GM12878 (cell line): ENCODE data around the gene OR2AG2. TPM values are rescaled to one million over a fixed set of nuclear protein-coding genes. Genes with fewer than 3 reads are reported as not detected.
A peak's percentile ranks its signal among the peaks of the same experiment; 100 is the strongest.

Source experiments
- ATAC-seq: fragments of 200-7000 bp; cut with Tn5 transposase; 3 replicates; pipeline ENCODE4 v1.9.1; 2020; ENCODE audit warnings: mild to moderate bottlenecking, moderate library complexity
- BruUV-seq: library from RNA; stranded (reverse); fragments of 400-500 nt; replicated peaks from 2 replicates; lab custom pipeline; 2021; lab: Mats Ljungman, UMichigan
- CTCF ChIA-PET: fragments of 300-600 bp; sonication (Branson Sonifier 250); formaldehyde crosslinking; extraction: SDS; loops from one replicate; lab custom pipeline; 2021; ENCODE audit warnings: inconsistent platforms; lab: Yijun Ruan, JAX
- POLR2A ChIA-PET: fragments of 350-600 bp; formaldehyde crosslinking; extraction: SDS; loops from one replicate; lab custom pipeline; 2021; ENCODE audit warnings: inconsistent platforms; lab: Charles Lee
- RAD21 ChIA-PET: fragments of 300-600 bp; sonication (Branson Sonifier 250); formaldehyde crosslinking; loops from one replicate; lab custom pipeline; 2023; ENCODE audit warnings: antibody characterized with exemption; ENCODE audit not compliant: unreplicated experiment; lab: Charles Lee
- SMC1A ChIA-PET: fragments of 300-600 bp; sonication (Branson Sonifier 250); formaldehyde crosslinking; loops from one replicate; lab custom pipeline; 2023; ENCODE audit not compliant: unreplicated experiment, uncharacterized antibody; lab: Charles Lee
- DNase-seq: peaks from one replicate; pipeline ENCODE4 v3.0.0-alpha.2; 2011; ENCODE audit warnings: low read depth, low spot score
- FAIRE-seq: peaks from 3 replicates; lab custom pipeline; 2011; peaks lifted over from hg19 to GRCh38; lab: Jason Lieb, UNC
- H2AFZ ChIP-seq: 2 replicates; pipeline ENCODE4 v1.6.0; 2011; ENCODE audit warnings: low read depth, low read length, control low read depth; ENCODE audit not compliant: control insufficient read depth
- H3K27ac ChIP-seq: 2 replicates; pipeline ENCODE4 v1.5.1; 2011; ENCODE audit warnings: control low read depth; ENCODE audit not compliant: control insufficient read depth, insufficient read depth
- H3K27me3 ChIP-seq, 2 experiments: replicated peaks in 1 of 2; 2 replicates each; pipeline versions ENCODE4 v1.6.0 to v1.6.1; 2011; ENCODE audit warnings: low read length in 1 of 2; ENCODE audit not compliant: control insufficient read depth in 2 of 2, insufficient read depth in 2 of 2
- H3K36me3 ChIP-seq, 2 experiments: 2 replicates each; pipeline ENCODE4 v1.5.1; 2011; ENCODE audit warnings: low read length in 1 of 2; ENCODE audit not compliant: control insufficient read depth in 2 of 2, insufficient read depth in 2 of 2
- H3K4me1 ChIP-seq: 2 replicates; pipeline ENCODE4 v1.6.1; 2011; ENCODE audit warnings: mild to moderate bottlenecking, low read length, moderate library complexity, mixed read lengths; ENCODE audit not compliant: control insufficient read depth, insufficient read depth
- H3K4me2 ChIP-seq: 2 replicates; pipeline ENCODE4 v1.6.0; 2011; ENCODE audit warnings: control low read depth; ENCODE audit not compliant: control insufficient read depth, insufficient read depth
- H3K4me3 ChIP-seq: fragments of 200-600 bp; sonication (generic); 2 replicates; pipeline ENCODE4 v1.5.1; 2016
- H3K79me2 ChIP-seq: 2 replicates; pipeline ENCODE4 v1.6.0; 2011; ENCODE audit warnings: low read length; ENCODE audit not compliant: control insufficient read depth, insufficient read depth
- H3K9ac ChIP-seq: 2 replicates; pipeline ENCODE4 v1.8.0; 2011; ENCODE audit warnings: low read length, control low read depth, mixed read lengths; ENCODE audit not compliant: control insufficient read depth, insufficient read depth
- H3K9me3 ChIP-seq: replicated peaks from 3 replicates; pipeline ENCODE4 v1.5.1; 2011; ENCODE audit warnings: mild to moderate bottlenecking, low read length; ENCODE audit not compliant: control insufficient read depth, insufficient read depth
- H4K20me1 ChIP-seq: 2 replicates; pipeline ENCODE4 v1.6.0; 2011; ENCODE audit not compliant: control insufficient read depth, insufficient read depth
- ATF2 ChIP-seq: IDR thresholded peaks from 2 replicates; pipeline ENCODE4 v1.6.1; 2012; ENCODE audit warnings: low read length, inconsistent platforms
- IKZF2 ChIP-seq, 2 experiments: fragments of 450-650 bp; IDR thresholded peaks; 2 replicates each; pipeline ENCODE4 v1.6.1; 2017; ENCODE audit warnings: mild to moderate bottlenecking in 2 of 2, moderate library complexity in 2 of 2
- JUND ChIP-seq: IDR thresholded peaks from 2 replicates; pipeline ENCODE4 v1.6.1; 2012; ENCODE audit warnings: low read depth, mild to moderate bottlenecking, low read length, improper control_type of control experiment, moderate library complexity
- PML ChIP-seq: IDR thresholded peaks from 2 replicates; pipeline ENCODE4 v1.6.1; 2012; ENCODE audit warnings: low read length, inconsistent platforms
- RCOR1 ChIP-seq: conservative IDR thresholded peaks from 2 replicates; pipeline ENCODE4 v1.6.1; 2012; ENCODE audit warnings: low read depth, low read length, improper control_type of control experiment
- SIX5 ChIP-seq: IDR thresholded peaks from 2 replicates; pipeline ENCODE4 v1.6.1; 2011; ENCODE audit warnings: mild to moderate bottlenecking, low read depth, low read length, moderate library complexity; ENCODE audit not compliant: severe bottlenecking
- YBX1 ChIP-seq: fragments of 450-650 bp; IDR thresholded peaks from 2 replicates; pipeline ENCODE4 v1.6.1; 2016; ENCODE audit warnings: antibody characterized with exemption
- WGBS: methylation state at CpG from one replicate; pipeline ENCODE4 v1.1.6; 2016; ENCODE audit warnings: low lambda C conversion rate; ENCODE audit not compliant: insufficient replicate concordance, insufficient coverage; ENCODE audit errors: missing lambda C conversion rate; 5-methylcytosine and 5-hydroxymethylcytosine counted together
- in situ Hi-C: fragments of 300-500 bp; cut with MboI; formaldehyde crosslinking; loops from 9 replicates; pipeline ENCODE4 v1.14.3; 2018; ENCODE audit warnings: mixed read lengths
- intact Hi-C: fragments of 100-400 bp; cut with micrococcal nuclease; formaldehyde crosslinking; loops from one replicate; pipeline ENCODE4 v1.14.2; 2022; ENCODE audit not compliant: unreplicated experiment
- polyA plus RNA-seq, 11 experiments: library from polyadenylated mRNA; depleted of rRNA in 4 of 11; unstranded in 6 of 11; stranded (reverse) in 5 of 11; fragments of >200 nt; fragmentation: Nextera tagmentation in 4 of 11; fragmentation: Illumina TruSeq in 1 of 11; extraction: Ambion mirVana in 4 of 11; extraction: Trizol in 1 of 11; gene quantifications; 1 replicate in 1 of 11; 2 replicates in 10 of 11; pipeline versions ENCODE4 v1.2.1 to v1.2.3, GENCODE V29; 2011 to 2016; ENCODE audit warnings: inconsistent platforms in 2 of 11, missing spikeins in 2 of 11, low read depth in 1 of 11
- total RNA-seq, 4 experiments: library from RNA; depleted of rRNA in 3 of 4; stranded (reverse); fragments of >200 nt in 3 of 4; fragmentation: Illumina TruSeq in 1 of 4; extraction: Trizol in 1 of 4; gene quantifications; 2 replicates each; pipeline versions ENCODE4 v1.2.1 to v1.2.3, GENCODE V29; 2013 to 2021
- TF ChIP-seq, protein P1 (sequence below): fragments of 450-650 bp; IDR thresholded peaks from 2 replicates; pipeline ENCODE4 v1.6.1; 2017; ENCODE audit warnings: low read depth, mild to moderate bottlenecking, moderate library complexity

OR2AG2 gene
- total and polyA plus RNA-seq, 10 of the 15 experiments (the other 5 are each of a cell fraction or from before 2014, with no cell fraction given) = 0.01 to 0.09 (median 0.07) TPM; not detected in 6

DNA sequence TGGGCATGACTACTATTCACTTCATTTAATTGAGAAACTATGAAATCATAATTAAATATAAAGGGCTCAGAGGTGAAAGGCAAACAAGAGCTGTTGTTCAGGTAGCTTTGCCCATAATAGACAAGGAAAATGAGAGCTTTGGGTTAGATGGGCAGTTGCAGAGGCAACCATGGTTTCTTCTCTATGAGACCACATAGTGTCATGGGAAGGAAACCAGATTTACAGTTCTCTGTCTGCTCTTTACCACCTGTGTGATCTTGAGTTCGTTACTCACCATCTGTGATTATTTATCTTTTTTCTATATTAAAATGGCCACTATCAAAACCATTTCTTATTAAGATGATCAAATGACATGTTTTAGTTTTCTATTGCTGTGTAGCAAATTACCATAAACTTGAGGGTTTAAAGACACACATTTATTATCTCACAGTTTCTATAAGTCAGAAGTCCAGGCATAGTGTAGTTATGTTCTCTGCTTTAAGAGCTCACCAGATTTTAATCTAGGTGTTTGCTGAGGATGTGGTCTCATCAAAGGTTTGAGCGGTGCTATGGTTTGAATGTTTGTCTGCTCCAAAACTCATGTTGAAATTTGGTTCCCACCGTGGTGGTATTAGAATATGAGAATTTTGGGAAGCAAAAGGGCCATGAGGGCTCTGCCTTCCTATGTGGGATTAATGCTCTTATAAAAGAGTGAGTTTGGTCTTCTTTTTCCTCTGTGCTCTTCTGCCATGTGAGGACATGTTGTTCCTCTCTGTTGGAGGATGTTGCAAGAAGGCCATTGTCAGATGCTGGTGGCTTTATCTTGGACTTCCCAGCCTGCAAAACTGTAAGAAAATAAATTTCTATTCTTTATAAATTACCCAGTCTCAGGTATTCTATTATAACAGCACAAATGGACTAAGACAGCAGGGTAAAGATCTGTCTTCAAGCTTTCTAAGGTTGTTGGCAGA lies 38.2 kb downstream of the OR2AG2 start:
- no TSS peak for BruUV-seq
- no peak overlapping the region for H3K4me2 ChIP-seq
- H3K4me1 ChIP-seq = peaks cover 23% of the 10 kb centered on the region
- DNase-seq (no peak), FAIRE-seq (peak; percentile 47), ATAC-seq (no peak)
- TF ChIP-seq ATF2 = no peak
- no peak for TF ChIP-seq RCOR1
- TF ChIP-seq SIX5 = no peak
- TF ChIP-seq PML = no peak
- no peak for TF ChIP-seq IKZF2 (IDR thresholded peaks at IDR 0.05)
- no peak for TF ChIP-seq YBX1
- TF ChIP-seq, protein P1, sequence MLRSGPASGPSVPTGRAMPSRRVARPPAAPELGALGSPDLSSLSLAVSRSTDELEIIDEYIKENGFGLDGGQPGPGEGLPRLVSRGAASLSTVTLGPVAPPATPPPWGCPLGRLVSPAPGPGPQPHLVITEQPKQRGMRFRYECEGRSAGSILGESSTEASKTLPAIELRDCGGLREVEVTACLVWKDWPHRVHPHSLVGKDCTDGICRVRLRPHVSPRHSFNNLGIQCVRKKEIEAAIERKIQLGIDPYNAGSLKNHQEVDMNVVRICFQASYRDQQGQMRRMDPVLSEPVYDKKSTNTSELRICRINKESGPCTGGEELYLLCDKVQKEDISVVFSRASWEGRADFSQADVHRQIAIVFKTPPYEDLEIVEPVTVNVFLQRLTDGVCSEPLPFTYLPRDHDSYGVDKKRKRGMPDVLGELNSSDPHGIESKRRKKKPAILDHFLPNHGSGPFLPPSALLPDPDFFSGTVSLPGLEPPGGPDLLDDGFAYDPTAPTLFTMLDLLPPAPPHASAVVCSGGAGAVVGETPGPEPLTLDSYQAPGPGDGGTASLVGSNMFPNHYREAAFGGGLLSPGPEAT = no peak
- no peak for TF ChIP-seq JUND
- no peak overlapping the region for H3K9ac ChIP-seq
- RAD21 ChIA-PET = interaction anchor here (1.1 kb wide), 1 partner anchor 22 kb away, joined by 4 read pairs; no protein-coding TSS in a partner anchor
- CTCF ChIA-PET = interaction anchor here (0.5 to 15.6 kb wide), 3 partner anchors 8 to 95 kb away, joined by 3 to 728 read pairs (median 3); no protein-coding TSS in a partner anchor
- H3K27me3 ChIP-seq = no peaks in the 10 kb centered on the region
- peaks cover 0 to 12% of the 10 kb centered on the region in 2 experiments; a peak in 3 of 4 replicates for H3K36me3 ChIP-seq
- in situ Hi-C loops (loop anchor here (10.0 kb wide), 1 partner anchor 1029 kb away; no protein-coding TSS in a partner anchor), intact Hi-C loops (no loop called here)
- peaks cover 6% of the 10 kb centered on the region; the same call in 2 of the 3 replicates for H3K9me3 ChIP-seq
- no peak overlapping the region for H2AFZ ChIP-seq
- H4K20me1 ChIP-seq = no peaks in the 10 kb centered on the region
- peaks cover 22% of the 10 kb centered on the region for H3K79me2 ChIP-seq
- POLR2A ChIA-PET = interaction anchor here (0.5 kb wide), 1 partner anchor 237 kb away, joined by 3 read pairs; the partner anchor contains the start of gene DNHD1
- SMC1A ChIA-PET = interaction anchor here (1.1 to 18.2 kb wide), 2 partner anchors 20 to 31 kb away, joined by 3 to 420 read pairs; no protein-coding TSS in a partner anchor
- 82% methylated on average over 3 of the region's 3 CpGs for WGBS
- H3K4me3 ChIP-seq = no peak overlapping the region
- H3K27ac ChIP-seq = no peak overlapping the region
